GM19397 (cell line): ENCODE results near the gene CEP162.
A peak's percentile ranks its signal among the peaks of the same experiment; 100 is the strongest.
"Not testable (repeated sequence)": the region's sequence is repeated elsewhere in the genome, so short reads cannot be mapped to it uniquely, and the experiment has no call there.

Experiments used
- ATAC-seq: cut with Tn5 transposase; IDR thresholded peaks from one replicate; pipeline ENCODE4 v1.9.1; 2021; ENCODE audit warnings: mild to moderate bottlenecking, moderate library complexity; ENCODE audit not compliant: unreplicated experiment

The CEP162 gene

DNA sequence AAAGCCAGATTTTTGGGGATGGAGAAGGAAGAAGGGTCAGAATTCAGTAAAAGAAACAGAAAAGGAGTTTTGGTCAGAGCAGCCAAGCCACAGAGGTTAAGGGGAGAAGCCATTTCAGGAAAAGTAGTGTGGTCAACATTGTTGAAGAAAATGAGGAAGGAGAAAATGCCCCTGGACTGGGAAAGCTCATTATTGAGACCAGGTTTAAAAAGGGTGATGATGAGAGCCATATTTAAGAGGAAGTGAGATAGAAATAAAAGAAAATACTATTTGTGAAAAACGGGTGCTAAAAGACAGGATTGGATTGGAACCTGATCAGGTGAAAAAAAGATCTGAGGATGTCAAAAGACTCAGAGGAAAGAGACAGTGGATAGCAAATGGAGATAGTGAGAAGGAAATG, 75.8 kb downstream of the CEP162 start:
- no peak for ATAC-seq

DNA sequence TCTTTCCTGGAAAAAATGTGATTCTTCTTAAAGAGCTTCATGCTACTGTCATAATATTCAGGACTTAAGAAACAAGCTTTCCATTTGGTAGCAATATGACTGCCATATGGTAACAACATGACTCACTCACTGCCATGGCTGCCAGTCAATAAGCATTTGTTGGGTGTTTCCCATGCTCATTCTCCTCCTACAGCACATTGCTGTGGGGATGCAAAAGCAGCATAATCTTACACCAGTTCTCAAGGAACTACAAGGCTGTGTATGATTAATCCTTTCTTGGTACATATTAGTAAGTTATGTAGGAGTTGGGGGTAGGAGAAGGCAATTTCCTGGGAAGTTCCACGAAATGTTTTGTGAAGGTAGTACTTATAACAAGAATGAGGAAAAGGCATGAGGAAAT, 76.7 kb downstream of the CEP162 start:
- peak; percentile 48 for ATAC-seq

- no peak for ATAC-seq
These were observed 85.9 kb downstream of the CEP162 start for GRCh38 chr6:84141521-84141920.

GRCh38 chr6:84139311-84139710, 88.1 kb downstream of the CEP162 start:
- ATAC-seq, result no peak

- ATAC-seq, result no peak
These were observed 89.4 kb downstream of the CEP162 start for GRCh38 chr6:84137989-84138575.

DNA sequence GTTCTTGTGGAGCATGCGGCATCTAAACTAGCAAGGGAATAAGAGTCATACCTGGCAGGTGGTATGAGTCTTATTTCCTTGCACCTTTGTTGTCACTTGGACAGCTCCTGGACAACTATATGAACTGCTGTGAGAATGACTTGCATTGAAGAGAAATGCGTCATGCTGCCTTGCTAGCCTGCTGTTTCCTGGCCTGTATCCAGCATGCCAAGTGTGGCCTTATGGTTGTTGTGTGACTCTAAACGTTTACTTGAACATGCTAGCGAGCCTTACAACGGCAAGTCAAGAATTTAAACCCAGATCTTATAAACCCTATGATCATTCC, 90.4 kb downstream of the CEP162 start:
- ATAC-seq, result no peak

GRCh38 chr6:84136364-84137050, 90.9 kb downstream of the CEP162 start:
- no peak for ATAC-seq

DNA sequence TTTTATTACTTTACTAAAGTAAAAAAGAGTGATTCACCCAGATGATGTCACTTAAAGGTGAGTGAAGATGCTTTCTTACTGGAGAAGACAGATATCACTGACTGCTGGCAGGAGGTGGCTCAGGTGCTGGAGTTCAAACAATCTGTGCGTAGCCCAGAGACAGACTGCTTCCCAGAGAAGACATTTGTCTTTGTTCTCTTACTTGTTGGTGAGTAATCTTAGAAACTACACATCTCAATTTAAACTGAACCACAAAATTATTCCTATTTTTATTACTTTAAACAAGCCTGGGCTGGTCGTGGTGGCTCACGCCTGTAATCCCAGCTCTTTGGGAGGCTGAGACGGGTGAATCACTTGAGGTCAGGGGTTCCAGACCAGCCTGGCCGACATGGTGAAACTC, 92.2 kb downstream of the CEP162 start:
- ATAC-seq, result no peak

GRCh38 chr6:84133385-84133784, 94.1 kb downstream of the CEP162 start:
- not testable (repeated sequence) for ATAC-seq

DNA sequence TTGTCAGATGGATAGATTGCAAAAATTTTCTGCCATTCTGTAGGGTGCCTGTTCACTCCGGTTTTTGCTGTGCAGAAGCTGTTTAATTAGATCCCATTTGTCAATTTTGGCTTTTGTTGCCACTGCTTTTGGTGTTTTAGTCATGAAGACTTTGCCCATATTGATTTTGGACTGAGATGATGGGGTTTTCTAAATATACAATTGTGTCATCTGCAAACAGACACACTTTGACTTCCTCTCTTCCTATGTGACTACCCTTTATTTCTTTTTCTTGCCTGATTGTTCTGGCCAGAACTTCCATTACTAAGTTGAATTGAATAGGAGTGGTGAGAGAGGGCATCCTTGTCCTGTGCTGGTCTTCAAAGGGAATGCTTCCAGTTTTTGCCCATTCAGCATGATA, 97.9 kb downstream of the CEP162 start:
- not testable (repeated sequence) for ATAC-seq

DNA sequence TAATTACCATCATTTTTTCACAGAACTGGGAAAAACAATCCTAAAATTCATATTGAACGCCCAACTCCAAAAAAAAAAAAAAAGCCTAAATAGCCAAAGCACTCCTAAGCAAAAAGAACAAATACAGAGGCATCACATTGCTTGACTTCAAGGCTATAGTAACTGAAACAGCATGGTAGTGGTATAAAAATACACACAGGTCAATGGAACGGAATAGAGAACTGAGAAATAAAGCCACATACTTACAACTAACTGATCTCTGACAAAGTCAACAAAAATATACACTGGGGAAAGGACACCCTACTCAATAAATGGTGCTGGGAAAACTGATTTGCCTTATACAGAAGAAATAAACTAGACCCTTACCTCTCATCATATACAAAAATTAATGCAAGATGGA, 104.3 kb downstream of the CEP162 start:
- no peak for ATAC-seq

- ATAC-seq, result no peak
These were observed 108.2 kb downstream of the CEP162 start for GRCh38 chr6:84119277-84119676.

DNA sequence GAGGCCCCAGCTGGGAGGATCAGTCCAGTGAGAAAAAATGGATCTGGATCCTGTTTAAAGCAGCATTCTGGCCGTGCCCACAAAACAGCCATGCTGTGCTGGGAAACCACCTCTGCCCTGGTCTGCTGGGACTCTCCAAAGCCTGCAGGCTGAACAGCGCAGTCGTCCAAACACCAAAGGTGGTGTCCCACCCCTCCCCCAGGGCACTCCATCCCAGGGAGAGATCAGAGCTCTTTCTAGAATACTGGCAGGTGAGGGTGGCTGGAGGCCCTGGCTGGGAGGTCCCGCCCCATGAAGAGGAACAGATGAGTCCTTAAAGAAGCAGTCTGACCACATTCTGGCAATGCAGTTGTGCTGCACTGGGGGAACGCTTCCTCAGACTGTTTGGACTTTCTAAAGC, 109.3 kb downstream of the CEP162 start:
- no peak for ATAC-seq

- not testable (repeated sequence) for ATAC-seq
These were observed 112.4 kb downstream of the CEP162 start for GRCh38 chr6:84114933-84115594.

DNA sequence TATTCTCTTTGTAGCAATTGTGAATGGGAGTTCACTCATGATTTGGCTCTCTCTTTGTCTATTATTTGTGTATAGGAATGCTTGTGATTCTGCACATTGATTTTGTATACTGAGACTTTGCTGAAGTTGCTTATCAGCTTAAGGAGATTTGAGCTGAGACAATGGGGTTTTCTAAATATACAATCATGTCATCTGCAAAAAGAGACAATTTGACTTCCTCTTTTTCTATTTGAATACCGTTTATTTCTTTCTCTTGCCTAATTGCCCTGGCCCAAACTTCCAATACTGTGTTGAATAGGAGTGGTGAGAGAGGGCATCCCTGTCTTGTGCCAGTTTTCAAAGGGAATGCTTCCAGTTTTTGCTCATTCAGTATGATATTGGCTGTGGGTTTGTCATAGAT, 116.1 kb downstream of the CEP162 start:
- ATAC-seq, result not testable (repeated sequence)

DNA sequence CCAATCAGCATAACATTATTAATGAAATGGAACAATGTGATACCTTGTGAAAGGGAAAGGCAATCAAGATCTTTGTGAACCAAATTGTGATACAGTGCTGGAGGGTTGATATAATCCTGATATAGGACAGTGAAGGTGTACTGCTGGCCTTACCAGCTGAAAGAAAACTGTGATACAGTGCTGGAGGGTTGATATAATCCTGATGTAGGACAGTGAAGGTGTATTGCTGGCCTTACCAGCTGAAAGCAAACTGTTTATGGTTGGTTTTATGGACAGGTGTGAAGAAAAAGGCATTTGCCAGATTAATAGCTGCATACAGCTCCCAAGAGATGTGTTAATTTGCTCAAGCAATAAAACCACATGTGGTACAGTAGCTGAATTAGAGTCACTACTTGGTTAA, 119.9 kb downstream of the CEP162 start:
- no peak for ATAC-seq

GRCh38 chr6:84105215-84105924, 122.1 kb downstream of the CEP162 start:
- not testable (repeated sequence) for ATAC-seq

GRCh38 chr6:84103029-84103428, 124.4 kb downstream of the CEP162 start:
- ATAC-seq, result no peak

GRCh38 chr6:84095156-84095555, 132.3 kb downstream of the CEP162 start:
- ATAC-seq, result no peak

DNA sequence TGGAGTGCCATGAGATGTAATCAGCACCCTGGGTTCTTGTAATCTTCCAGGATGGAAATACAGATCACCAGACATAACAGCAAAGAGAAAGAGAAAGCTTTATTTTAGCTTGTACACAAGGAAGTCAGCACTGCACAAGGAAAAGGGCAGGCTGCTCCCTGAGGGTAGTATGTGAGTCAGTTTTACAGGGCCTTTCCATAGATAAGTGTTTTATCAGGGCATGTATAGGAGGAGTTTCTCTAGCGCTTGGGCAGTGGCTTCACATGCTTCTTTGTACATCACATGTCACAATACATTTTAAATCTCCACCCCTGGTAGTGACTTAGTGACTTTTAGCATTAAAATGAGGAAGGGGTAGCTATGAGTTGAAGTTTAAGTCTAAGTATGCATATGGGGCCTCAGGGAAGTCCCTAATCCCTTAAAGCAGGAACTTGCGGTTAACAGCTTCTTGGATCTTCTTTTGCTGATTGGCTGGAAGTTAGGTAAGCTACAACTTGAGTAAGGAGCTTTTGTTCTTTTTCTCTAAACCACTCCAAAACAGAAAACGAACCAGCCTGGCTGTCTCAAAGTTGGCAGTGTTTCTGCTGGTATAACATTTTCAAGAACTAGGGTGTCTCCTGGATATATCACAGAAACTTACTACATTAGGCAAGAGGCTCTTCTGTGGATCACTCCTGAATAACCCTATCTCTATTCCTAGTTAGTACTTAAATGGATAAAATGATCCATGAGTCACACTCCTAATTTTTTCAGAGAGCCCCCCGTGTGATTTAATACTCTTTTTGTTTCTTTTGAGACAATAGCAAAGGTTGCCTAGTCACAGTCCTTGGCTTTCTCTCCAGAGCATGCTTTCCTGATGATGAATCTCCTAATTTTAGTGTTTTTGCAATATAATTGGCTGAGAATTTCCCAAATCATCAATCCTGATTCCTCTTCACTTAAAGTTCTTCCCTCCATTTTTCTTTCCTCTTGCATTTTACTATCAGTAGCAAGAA, 133.7 kb downstream of the CEP162 start:
- no peak for ATAC-seq

DNA sequence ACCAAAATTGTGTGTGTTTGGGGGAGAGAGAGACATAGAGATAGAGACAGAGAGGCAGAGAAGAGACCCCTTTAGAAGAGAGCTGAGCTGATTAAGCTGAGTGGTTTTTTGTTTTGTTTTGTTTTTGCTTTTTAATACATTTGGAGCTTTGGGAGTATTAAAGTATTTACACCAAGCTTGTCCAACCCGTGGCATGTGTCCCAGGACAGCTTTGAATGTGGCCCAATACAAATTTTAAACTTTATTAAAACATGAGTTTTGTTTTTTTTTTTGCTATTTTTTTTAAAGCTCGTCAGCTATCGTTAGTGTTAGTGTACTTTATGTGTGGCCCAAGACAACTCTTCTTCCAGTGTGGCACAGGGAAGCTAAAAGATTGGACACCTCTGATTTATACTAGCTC, 137.9 kb downstream of the CEP162 start:
- ATAC-seq, result no peak
